ENCODE data around the gene DLG5.

Gene DLG5

GRCh38 chr10:77927402-77928246 lies 1.1 kb upstream of the DLG5 start:
- peak overlapping the region; percentile 19 for H2BK5ac ChIP-seq (ENCODE audit: low read depth, low read length, poor library complexity)
- H2BK120ac ChIP-seq (ENCODE audit: insufficient read depth, low read length, poor library complexity) = peak overlapping the region; percentile 70
- peaks cover 13% of the 10 kb centered on the region for H3K79me1 ChIP-seq (ENCODE audit: low read length)
- H3K9me3 ChIP-seq (ENCODE audit: insufficient read depth, low read depth, low read length) = no peaks in the 10 kb centered on the region
- peak overlapping the region; percentile 63 for H4K12ac ChIP-seq (ENCODE audit: low read depth, low read length)
- H3K4me2 ChIP-seq (ENCODE audit: low read length) = peak overlapping the region; percentile 88
- peak overlapping the region; percentile 91 for H3K14ac ChIP-seq (ENCODE audit: low read length)
- peak overlapping the region; percentile 12 for H2BK12ac ChIP-seq (ENCODE audit: low read length)
- H4K91ac ChIP-seq (ENCODE audit: low read depth, low read length) = peak overlapping the region; percentile 94
- peaks cover 2 to 3% of the 10 kb centered on the region in 2 experiments for H3K36me3 ChIP-seq (ENCODE audit: control insufficient read depth in 1 of 2, insufficient read depth in 2 of 2, low read length in 2 of 2)
- peaks cover 23% of the 10 kb centered on the region for H3K79me2 ChIP-seq (ENCODE audit: control insufficient read depth, insufficient read depth, low read length, poor library complexity)
- no peak overlapping the region for H3K27ac ChIP-seq (ENCODE audit: low read depth, low read length)
- H3K4ac ChIP-seq (ENCODE audit: low read depth, low read length) = no peak overlapping the region
- H4K8ac ChIP-seq (ENCODE audit: low read depth, low read length) = peak overlapping the region; percentile 77
- peak overlapping the region; percentile 25 for H3K18ac ChIP-seq (ENCODE audit: low read length)
- H2AK5ac ChIP-seq (ENCODE audit: low read length) = peak overlapping the region; percentile 48
- WGBS (ENCODE audit: extremely low coverage, insufficient coverage, insufficient read length) = no CpG with 5 or more reads among the region's 20 CpGs
- H2AFZ ChIP-seq (ENCODE audit: insufficient read depth, low read length, poor library complexity) = peak overlapping the region; percentile 57
- no peak overlapping the region for H3K9ac ChIP-seq (ENCODE audit: low read length)
- no peak overlapping the region for H3K4me3 ChIP-seq (ENCODE audit: low read depth, low read length)
- H3K23ac ChIP-seq (ENCODE audit: low read length) = no peak overlapping the region
- H3K4me1 ChIP-seq (ENCODE audit: control insufficient read depth in 1 of 2, insufficient read depth in 2 of 2, low read length in 2 of 2) = peaks cover 15 to 23% of the 10 kb centered on the region in 2 experiments
- no peaks in the 10 kb centered on the region for H3K27me3 ChIP-seq (ENCODE audit: insufficient read depth, low read length)
- DNase-seq = peak in 1 of 2 donors; percentile 37

GRCh38 chr10:77925795-77926565 lies 575 bp downstream of the DLG5 start:
- Histone ChIP-seq H3K27ac (ENCODE audit: low read depth, low read length) (peak overlapping the region; percentile 70), H2BK120ac (ENCODE audit: insufficient read depth, low read length, poor library complexity) (peak overlapping the region; percentile 97), H4K8ac (ENCODE audit: low read depth, low read length) (peak overlapping the region; percentile 97), H3K14ac (ENCODE audit: low read length) (peak overlapping the region; percentile 99), H2BK12ac (ENCODE audit: low read length) (peak overlapping the region; percentile 73), H3K9me3 (ENCODE audit: insufficient read depth, low read depth, low read length) (no peaks in the 10 kb centered on the region), H3K79me2 (ENCODE audit: control insufficient read depth, insufficient read depth, low read length, poor library complexity) (peaks cover 30% of the 10 kb centered on the region), H3K4me2 (ENCODE audit: low read length) (peak overlapping the region; percentile 88), H2BK5ac (ENCODE audit: low read depth, low read length, poor library complexity) (peak overlapping the region; percentile 88), H2AK5ac (ENCODE audit: low read length) (peak overlapping the region; percentile 98), H4K91ac (ENCODE audit: low read depth, low read length) (peak overlapping the region; percentile 98), H3K4ac (ENCODE audit: low read depth, low read length) (peak overlapping the region; percentile 96), H3K4me3 (ENCODE audit: low read depth, low read length) (peak overlapping the region; percentile 90), H3K23ac (ENCODE audit: low read length) (no peak overlapping the region), H3K79me1 (ENCODE audit: low read length) (peaks cover 13% of the 10 kb centered on the region), H3K27me3 (ENCODE audit: insufficient read depth, low read length) (no peaks in the 10 kb centered on the region), H4K12ac (ENCODE audit: low read depth, low read length) (peak overlapping the region; percentile 98), H3K18ac (ENCODE audit: low read length) (peak overlapping the region; percentile 99), H3K36me3 (ENCODE audit: control insufficient read depth in 1 of 2, insufficient read depth in 2 of 2, low read length in 2 of 2) (peaks cover 2 to 3% of the 10 kb centered on the region in 2 experiments), H3K9ac (ENCODE audit: low read length) (peak overlapping the region; percentile 81), H3K4me1 (ENCODE audit: control insufficient read depth in 1 of 2, insufficient read depth in 2 of 2, low read length in 2 of 2) (peaks cover 21 to 32% of the 10 kb centered on the region in 2 experiments), H2AFZ (ENCODE audit: insufficient read depth, low read length, poor library complexity) (peak overlapping the region; percentile 98)
- no CpG with 5 or more reads among the region's 73 CpGs for WGBS (ENCODE audit: extremely low coverage, insufficient coverage, insufficient read length)
- DNase-seq = peak; percentile 53 to 66

- no peak overlapping the region for H3K23ac ChIP-seq (ENCODE audit: low read length)
- peaks cover 30% of the 10 kb centered on the region for H3K79me2 ChIP-seq (ENCODE audit: control insufficient read depth, insufficient read depth, low read length, poor library complexity)
- DNase-seq = no peak
- H3K4me1 ChIP-seq (ENCODE audit: control insufficient read depth in 1 of 2, insufficient read depth in 2 of 2, low read length in 2 of 2) = peaks cover 21 to 32% of the 10 kb centered on the region in 2 experiments
- peaks cover 13% of the 10 kb centered on the region for H3K79me1 ChIP-seq (ENCODE audit: low read length)
- no peak overlapping the region for H2BK120ac ChIP-seq (ENCODE audit: insufficient read depth, low read length, poor library complexity)
- peak overlapping the region; percentile 96 for H3K4ac ChIP-seq (ENCODE audit: low read depth, low read length)
- no peak overlapping the region for H2AK5ac ChIP-seq (ENCODE audit: low read length)
- H3K36me3 ChIP-seq (ENCODE audit: control insufficient read depth in 1 of 2, insufficient read depth in 2 of 2, low read length in 2 of 2) = peaks cover 2 to 3% of the 10 kb centered on the region in 2 experiments
- peak overlapping the region; percentile 81 for H3K9ac ChIP-seq (ENCODE audit: low read length)
- H3K4me3 ChIP-seq (ENCODE audit: low read depth, low read length) = peak overlapping the region; percentile 90
- H3K18ac ChIP-seq (ENCODE audit: low read length) = peak overlapping the region; percentile 99
- H3K14ac ChIP-seq (ENCODE audit: low read length) = peak overlapping the region; percentile 99
- no peaks in the 10 kb centered on the region for H3K27me3 ChIP-seq (ENCODE audit: insufficient read depth, low read length)
- H2BK12ac ChIP-seq (ENCODE audit: low read length) = no peak overlapping the region
- H3K9me3 ChIP-seq (ENCODE audit: insufficient read depth, low read depth, low read length) = no peaks in the 10 kb centered on the region
- H4K12ac ChIP-seq (ENCODE audit: low read depth, low read length) = no peak overlapping the region
- no peak overlapping the region for H4K91ac ChIP-seq (ENCODE audit: low read depth, low read length)
- no peak overlapping the region for H4K8ac ChIP-seq (ENCODE audit: low read depth, low read length)
- no CpG with 5 or more reads among the region's 7 CpGs for WGBS (ENCODE audit: extremely low coverage, insufficient coverage, insufficient read length)
- H3K4me2 ChIP-seq (ENCODE audit: low read length) = peak overlapping the region; percentile 88
- no peak overlapping the region for H2AFZ ChIP-seq (ENCODE audit: insufficient read depth, low read length, poor library complexity)
- H3K27ac ChIP-seq (ENCODE audit: low read depth, low read length) = no peak overlapping the region
- no peak overlapping the region for H2BK5ac ChIP-seq (ENCODE audit: low read depth, low read length, poor library complexity)
These were observed 1.2 kb downstream of the DLG5 start for GRCh38 chr10:77925410-77925794.

GRCh38 chr10:77922566-77923179 lies 3.9 kb downstream of the DLG5 start:
- Histone ChIP-seq H3K14ac (ENCODE audit: low read length) (peak overlapping the region; percentile 28), H3K23ac (ENCODE audit: low read length) (no peak overlapping the region), H2AFZ (ENCODE audit: insufficient read depth, low read length, poor library complexity) (peak overlapping the region; percentile 1), H3K4ac (ENCODE audit: low read depth, low read length) (peak overlapping the region; percentile 42), H4K8ac (ENCODE audit: low read depth, low read length) (no peak overlapping the region), H3K36me3 (ENCODE audit: control insufficient read depth in 1 of 2, insufficient read depth in 2 of 2, low read length in 2 of 2) (peaks cover 2 to 3% of the 10 kb centered on the region in 2 experiments), H3K4me3 (ENCODE audit: low read depth, low read length) (no peak overlapping the region), H2BK5ac (ENCODE audit: low read depth, low read length, poor library complexity) (no peak overlapping the region), H4K12ac (ENCODE audit: low read depth, low read length) (no peak overlapping the region), H3K4me2 (ENCODE audit: low read length) (peak overlapping the region; percentile 26), H3K18ac (ENCODE audit: low read length) (peak overlapping the region; percentile 69), H4K91ac (ENCODE audit: low read depth, low read length) (no peak overlapping the region), H3K9me3 (ENCODE audit: insufficient read depth, low read depth, low read length) (no peaks in the 10 kb centered on the region), H3K79me1 (ENCODE audit: low read length) (peaks cover 13% of the 10 kb centered on the region), H3K4me1 (ENCODE audit: control insufficient read depth in 1 of 2, insufficient read depth in 2 of 2, low read length in 2 of 2) (peaks cover 23 to 38% of the 10 kb centered on the region in 2 experiments), H3K9ac (ENCODE audit: low read length) (no peak overlapping the region), H2BK12ac (ENCODE audit: low read length) (no peak overlapping the region), H3K27me3 (ENCODE audit: insufficient read depth, low read length) (no peaks in the 10 kb centered on the region), H3K27ac (ENCODE audit: low read depth, low read length) (no peak overlapping the region), H2BK120ac (ENCODE audit: insufficient read depth, low read length, poor library complexity) (peak overlapping the region; percentile 26), H3K79me2 (ENCODE audit: control insufficient read depth, insufficient read depth, low read length, poor library complexity) (peaks cover 35% of the 10 kb centered on the region), H2AK5ac (ENCODE audit: low read length) (peak overlapping the region; percentile 64)
- no peak for DNase-seq
- WGBS (ENCODE audit: extremely low coverage, insufficient coverage, insufficient read length) = no CpG with 5 or more reads among the region's 8 CpGs
